GM18498 (cell line): Measurements from ENCODE around the gene SDK1.
"Not testable (repeated sequence)": the region's sequence is repeated elsewhere in the genome, so short reads cannot be mapped to it uniquely, and the experiment has no call there.

Experiments
- ATAC-seq: cut with Tn5 transposase; IDR thresholded peaks from one replicate; pipeline ENCODE4 v1.9.1; 2021; ENCODE audit warnings: mild to moderate bottlenecking, moderate library complexity; ENCODE audit not compliant: unreplicated experiment

The SDK1 gene

GRCh38 chr7:4084271-4084670 lies 783.2 kb downstream of the SDK1 start:
- ATAC-seq, result no peak

GRCh38 chr7:4085937-4086691 lies 785.1 kb downstream of the SDK1 start:
- ATAC-seq, result no peak

GRCh38 chr7:4086723-4087122 lies 785.7 kb downstream of the SDK1 start:
- ATAC-seq, result no peak

- ATAC-seq, result no peak
Measured at GRCh38 chr7:4091767-4092166, 790.7 kb downstream of the SDK1 start.

- ATAC-seq, result no peak
Measured at GRCh38 chr7:4093035-4093434, 792.0 kb downstream of the SDK1 start.

GRCh38 chr7:4093483-4093882 lies 792.4 kb downstream of the SDK1 start:
- ATAC-seq, result no peak

GRCh38 chr7:4094158-4094557 lies 793.1 kb downstream of the SDK1 start:
- ATAC-seq, result not testable (repeated sequence)

- ATAC-seq, result no peak
Measured at GRCh38 chr7:4097001-4097609, 796.1 kb downstream of the SDK1 start.

GRCh38 chr7:4098169-4098568 lies 797.1 kb downstream of the SDK1 start:
- no peak for ATAC-seq

GRCh38 chr7:4099651-4100050 lies 798.6 kb downstream of the SDK1 start:
- no peak for ATAC-seq

- no peak for ATAC-seq
Measured at GRCh38 chr7:4100148-4100547, 799.1 kb downstream of the SDK1 start.

- ATAC-seq, result no peak
Measured at GRCh38 chr7:4100691-4101090, 799.6 kb downstream of the SDK1 start.

GRCh38 chr7:4102231-4102841 lies 801.3 kb downstream of the SDK1 start:
- ATAC-seq, result no peak

GRCh38 chr7:4103352-4104091 lies 802.5 kb downstream of the SDK1 start:
- no peak for ATAC-seq

- no peak for ATAC-seq
Measured at GRCh38 chr7:4107839-4108238, 806.8 kb downstream of the SDK1 start.

GRCh38 chr7:4108951-4109350 lies 807.9 kb downstream of the SDK1 start:
- ATAC-seq, result no peak

- no peak for ATAC-seq
Measured at GRCh38 chr7:4109481-4110110, 808.5 kb downstream of the SDK1 start.

GRCh38 chr7:4110438-4110837 lies 809.4 kb downstream of the SDK1 start:
- no peak for ATAC-seq

GRCh38 chr7:4111166-4111565 lies 810.1 kb downstream of the SDK1 start:
- no peak for ATAC-seq

GRCh38 chr7:4113271-4113670 lies 812.2 kb downstream of the SDK1 start:
- no peak for ATAC-seq

- no peak for ATAC-seq
Measured at GRCh38 chr7:4113976-4114375, 812.9 kb downstream of the SDK1 start.
